Measurements from ENCODE around the gene ATP1A2. TPM values are rescaled to one million over a fixed set of nuclear protein-coding genes. Genes with fewer than 3 reads are reported as not detected.

Gene ATP1A2
- total RNA-seq, 6 experiments from 2014 or later = 0.09 to 0.17 (median 0.14) TPM; not detected in 1

DNA sequence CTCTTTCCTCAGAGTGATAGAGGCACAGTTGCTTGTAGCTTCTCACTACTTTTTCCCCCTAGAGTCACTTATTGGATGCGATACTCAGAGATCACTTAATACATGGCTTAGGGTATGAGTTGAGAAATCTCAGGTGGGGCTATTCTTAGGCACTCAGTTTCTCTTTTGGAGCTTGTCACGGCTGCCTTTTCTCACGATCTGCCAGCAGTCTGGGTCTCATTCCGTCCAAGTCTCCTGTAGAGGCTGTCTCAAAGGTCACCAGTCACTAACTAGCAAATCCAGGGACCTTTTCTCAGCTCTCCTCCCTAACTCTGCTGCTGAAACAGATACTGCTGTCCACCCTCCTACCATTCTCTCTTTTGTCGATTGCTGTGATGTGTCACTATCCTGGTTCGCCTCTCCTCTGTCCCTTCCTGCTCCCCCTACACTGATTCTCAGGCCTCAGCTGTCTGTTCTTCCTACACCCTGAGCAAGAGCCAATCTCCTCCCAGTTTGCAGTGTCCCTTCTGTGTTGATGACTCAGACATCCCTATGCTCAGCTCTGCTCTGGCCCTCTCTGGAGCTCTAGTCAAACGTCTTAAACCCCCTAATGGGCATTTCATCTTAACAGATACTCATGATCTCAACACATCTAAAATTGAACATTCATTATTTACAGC is 12.4 kb downstream of the ATP1A2 start:
- DNase-seq = peak; percentile 35
- Mint-ChIP-seq H3K4me1 (ENCODE audit: low read depth) (peaks cover 46% of the 10 kb centered on the region), H3K9me3 (no peaks in the 10 kb centered on the region), H3K27ac (peak overlapping the region; percentile 5; the same call in 1 of the 2 replicates), H3K4me3 (no peak overlapping the region), H3K36me3 (ENCODE audit: low read depth) (no peaks in the 10 kb centered on the region), H3K27me3 (ENCODE audit: insufficient read depth) (peaks cover 26% of the 10 kb centered on the region)
- TF ChIP-seq, protein P1, sequence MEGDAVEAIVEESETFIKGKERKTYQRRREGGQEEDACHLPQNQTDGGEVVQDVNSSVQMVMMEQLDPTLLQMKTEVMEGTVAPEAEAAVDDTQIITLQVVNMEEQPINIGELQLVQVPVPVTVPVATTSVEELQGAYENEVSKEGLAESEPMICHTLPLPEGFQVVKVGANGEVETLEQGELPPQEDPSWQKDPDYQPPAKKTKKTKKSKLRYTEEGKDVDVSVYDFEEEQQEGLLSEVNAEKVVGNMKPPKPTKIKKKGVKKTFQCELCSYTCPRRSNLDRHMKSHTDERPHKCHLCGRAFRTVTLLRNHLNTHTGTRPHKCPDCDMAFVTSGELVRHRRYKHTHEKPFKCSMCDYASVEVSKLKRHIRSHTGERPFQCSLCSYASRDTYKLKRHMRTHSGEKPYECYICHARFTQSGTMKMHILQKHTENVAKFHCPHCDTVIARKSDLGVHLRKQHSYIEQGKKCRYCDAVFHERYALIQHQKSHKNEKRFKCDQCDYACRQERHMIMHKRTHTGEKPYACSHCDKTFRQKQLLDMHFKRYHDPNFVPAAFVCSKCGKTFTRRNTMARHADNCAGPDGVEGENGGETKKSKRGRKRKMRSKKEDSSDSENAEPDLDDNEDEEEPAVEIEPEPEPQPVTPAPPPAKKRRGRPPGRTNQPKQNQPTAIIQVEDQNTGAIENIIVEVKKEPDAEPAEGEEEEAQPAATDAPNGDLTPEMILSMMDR (IDR thresholded peaks at IDR 0.05) = no peak

DNA sequence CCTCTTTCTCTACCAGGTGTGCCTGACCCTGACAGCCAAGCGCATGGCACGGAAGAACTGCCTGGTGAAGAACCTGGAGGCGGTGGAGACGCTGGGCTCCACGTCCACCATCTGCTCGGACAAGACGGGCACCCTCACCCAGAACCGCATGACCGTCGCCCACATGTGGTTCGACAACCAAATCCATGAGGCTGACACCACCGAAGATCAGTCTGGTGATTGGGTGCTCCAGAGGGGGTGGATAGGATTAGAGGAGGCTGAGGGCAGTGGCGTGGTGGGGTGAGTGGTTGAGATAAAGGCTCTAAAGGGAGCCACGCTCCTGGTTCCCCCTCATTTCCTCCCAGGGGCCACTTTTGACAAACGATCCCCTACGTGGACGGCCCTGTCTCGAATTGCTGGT is 13.1 kb downstream of the ATP1A2 start:
- Mint-ChIP-seq H3K4me1 (ENCODE audit: low read depth) (peaks cover 45% of the 10 kb centered on the region), H3K27ac (no peak overlapping the region), H3K27me3 (ENCODE audit: insufficient read depth) (peaks cover 28% of the 10 kb centered on the region), H3K9me3 (no peaks in the 10 kb centered on the region), H3K4me3 (no peak overlapping the region), H3K36me3 (ENCODE audit: low read depth) (no peaks in the 10 kb centered on the region)
- TF ChIP-seq, protein P1 (IDR thresholded peaks at IDR 0.05) = no peak
- no peak for DNase-seq

DNA sequence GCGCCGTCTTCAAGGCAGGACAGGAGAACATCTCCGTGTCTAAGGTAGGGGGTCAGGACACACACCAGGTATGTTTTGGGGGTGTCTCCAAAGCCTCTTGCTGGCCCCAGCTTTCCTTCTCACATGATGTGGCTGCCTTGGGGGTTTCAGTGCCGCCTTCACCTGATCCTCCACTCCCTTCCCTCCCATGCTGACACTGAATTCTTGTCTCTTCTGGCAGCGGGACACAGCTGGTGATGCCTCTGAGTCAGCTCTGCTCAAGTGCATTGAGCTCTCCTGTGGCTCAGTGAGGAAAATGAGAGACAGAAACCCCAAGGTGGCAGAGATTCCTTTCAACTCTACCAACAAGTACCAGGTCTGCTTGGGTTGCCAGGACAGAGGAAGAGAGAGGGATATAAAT is 13.5 kb downstream of the ATP1A2 start:
- no peaks in the 10 kb centered on the region for H3K9me3 Mint-ChIP-seq
- no peak overlapping the region for H3K27ac Mint-ChIP-seq
- no peak overlapping the region for H3K4me3 Mint-ChIP-seq
- H3K4me1 Mint-ChIP-seq (ENCODE audit: low read depth) = peaks cover 41% of the 10 kb centered on the region
- H3K36me3 Mint-ChIP-seq (ENCODE audit: low read depth) = no peaks in the 10 kb centered on the region
- peak; percentile 13 for DNase-seq
- H3K27me3 Mint-ChIP-seq (ENCODE audit: insufficient read depth) = peaks cover 30% of the 10 kb centered on the region
- TF ChIP-seq, protein P1 (IDR thresholded peaks at IDR 0.05) = no peak

DNA sequence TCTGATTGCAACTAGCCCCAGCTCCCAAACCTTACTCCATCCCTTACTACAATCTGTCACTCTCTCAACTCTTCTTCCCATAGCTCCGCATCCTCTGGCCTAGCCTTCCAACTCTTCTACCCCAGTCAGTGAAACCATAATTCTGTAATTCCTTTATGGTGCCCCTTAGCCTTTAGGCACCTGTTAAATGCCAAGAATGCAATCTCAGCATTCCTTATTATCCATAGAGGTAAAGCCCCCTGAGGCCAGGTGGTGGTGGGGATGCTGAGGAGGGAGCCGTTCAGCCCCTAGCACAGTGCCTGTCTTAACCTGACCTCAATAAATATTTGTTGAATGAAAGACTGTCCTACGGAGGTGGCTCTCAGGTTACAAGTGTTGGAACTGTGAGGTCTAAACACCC is 14.0 kb downstream of the ATP1A2 start:
- no peak overlapping the region for H3K27ac Mint-ChIP-seq
- H3K27me3 Mint-ChIP-seq (ENCODE audit: insufficient read depth) = peaks cover 33% of the 10 kb centered on the region
- TF ChIP-seq, protein P1 (IDR thresholded peaks at IDR 0.05) = no peak
- peaks cover 36% of the 10 kb centered on the region for H3K4me1 Mint-ChIP-seq (ENCODE audit: low read depth)
- DNase-seq = no peak
- no peak overlapping the region for H3K4me3 Mint-ChIP-seq
- no peaks in the 10 kb centered on the region for H3K9me3 Mint-ChIP-seq
- H3K36me3 Mint-ChIP-seq (ENCODE audit: low read depth) = no peaks in the 10 kb centered on the region

DNA sequence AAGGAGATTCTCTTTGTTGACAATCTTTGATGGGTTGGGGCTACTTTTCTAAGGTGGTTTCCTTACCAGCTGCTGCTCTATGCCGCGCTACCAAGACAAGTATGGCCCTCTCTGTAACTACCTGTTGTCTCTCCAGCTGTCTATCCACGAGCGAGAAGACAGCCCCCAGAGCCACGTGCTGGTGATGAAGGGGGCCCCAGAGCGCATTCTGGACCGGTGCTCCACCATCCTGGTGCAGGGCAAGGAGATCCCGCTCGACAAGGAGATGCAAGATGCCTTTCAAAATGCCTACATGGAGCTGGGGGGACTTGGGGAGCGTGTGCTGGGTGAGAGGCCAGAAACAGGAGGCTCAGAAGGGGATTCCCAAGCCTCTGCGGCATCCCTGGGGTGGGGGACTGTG is 14.4 kb downstream of the ATP1A2 start:
- H3K4me3 Mint-ChIP-seq = no peak overlapping the region
- no peak for DNase-seq
- H3K9me3 Mint-ChIP-seq = no peaks in the 10 kb centered on the region
- peaks cover 32% of the 10 kb centered on the region for H3K4me1 Mint-ChIP-seq (ENCODE audit: low read depth)
- no peak overlapping the region for H3K27ac Mint-ChIP-seq
- H3K36me3 Mint-ChIP-seq (ENCODE audit: low read depth) = no peaks in the 10 kb centered on the region
- TF ChIP-seq, protein P1 (IDR thresholded peaks at IDR 0.05) = no peak
- H3K27me3 Mint-ChIP-seq (ENCODE audit: insufficient read depth) = peaks cover 38% of the 10 kb centered on the region

All from HFFc6 (cell line).